Measurements from ENCODE around the gene FEM1B. TPM values are rescaled to one million over a fixed set of nuclear protein-coding genes. Genes with fewer than 3 reads are reported as not detected.

The FEM1B gene
- total and polyA plus RNA-seq, 2 donors (not counting 3 experiments of a cell fraction or from before 2014, with no cell fraction given) = 11.1 to 33.2 TPM

DNA sequence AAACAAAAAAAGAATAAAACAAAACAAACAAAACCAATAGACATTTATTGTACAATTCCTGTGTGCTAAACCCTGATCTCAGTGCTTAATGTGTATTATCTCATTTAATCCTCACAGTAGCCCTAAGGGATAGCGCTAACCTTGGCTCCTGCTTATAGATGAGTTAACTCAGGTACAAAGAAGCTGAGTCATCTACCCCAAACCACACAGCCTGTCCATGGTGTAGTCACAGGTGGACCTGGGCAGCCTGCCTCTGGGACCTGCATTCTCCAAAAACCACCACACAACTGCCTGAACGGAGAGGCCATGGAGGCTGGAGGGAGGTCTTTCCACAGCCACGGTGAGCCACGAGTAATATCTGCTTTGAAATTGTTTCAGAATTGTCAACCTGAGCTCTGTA, 42.5 kb upstream of the FEM1B start:
- H3K27me3 ChIP-seq (ENCODE audit: control insufficient read depth in 2 of 2, insufficient read depth in 2 of 2, low read length in 2 of 2) = no peaks in the 10 kb centered on the region
- H3K4me2 ChIP-seq (ENCODE audit: insufficient read depth, low read length) = no peak overlapping the region
- no peak overlapping the region for H2AFZ ChIP-seq (ENCODE audit: low read depth, low read length)
- H3K4me3 ChIP-seq (replicated peaks in 1 of 3; ENCODE audit: insufficient read depth in 1 of 3, low read depth in 1 of 3, low read length in 3 of 3) = no peak overlapping the region
- BruUV-seq (replicated peaks) = no TSS peak
- dilution Hi-C loops (cut with MboI; ENCODE audit: extremely low pct_ligation_motif_present, low sequenced_read_pairs) (no loop called here), intact Hi-C loops (cut with micrococcal nuclease) (no loop called here)
- DNase-seq (ENCODE audit: low read depth, low spot score) (no peak), FAIRE-seq (no peak)
- no peak overlapping the region for H3K27ac ChIP-seq (ENCODE audit: insufficient read depth, low read depth, low read length)
- POLR2A ChIA-PET = no interaction called here
- TF ChIP-seq POLR2AphosphoS5 (IDR thresholded peaks at IDR 0.05; ENCODE audit: insufficient read depth, low read depth, low read length) = no peak
- TF ChIP-seq, protein P1, sequence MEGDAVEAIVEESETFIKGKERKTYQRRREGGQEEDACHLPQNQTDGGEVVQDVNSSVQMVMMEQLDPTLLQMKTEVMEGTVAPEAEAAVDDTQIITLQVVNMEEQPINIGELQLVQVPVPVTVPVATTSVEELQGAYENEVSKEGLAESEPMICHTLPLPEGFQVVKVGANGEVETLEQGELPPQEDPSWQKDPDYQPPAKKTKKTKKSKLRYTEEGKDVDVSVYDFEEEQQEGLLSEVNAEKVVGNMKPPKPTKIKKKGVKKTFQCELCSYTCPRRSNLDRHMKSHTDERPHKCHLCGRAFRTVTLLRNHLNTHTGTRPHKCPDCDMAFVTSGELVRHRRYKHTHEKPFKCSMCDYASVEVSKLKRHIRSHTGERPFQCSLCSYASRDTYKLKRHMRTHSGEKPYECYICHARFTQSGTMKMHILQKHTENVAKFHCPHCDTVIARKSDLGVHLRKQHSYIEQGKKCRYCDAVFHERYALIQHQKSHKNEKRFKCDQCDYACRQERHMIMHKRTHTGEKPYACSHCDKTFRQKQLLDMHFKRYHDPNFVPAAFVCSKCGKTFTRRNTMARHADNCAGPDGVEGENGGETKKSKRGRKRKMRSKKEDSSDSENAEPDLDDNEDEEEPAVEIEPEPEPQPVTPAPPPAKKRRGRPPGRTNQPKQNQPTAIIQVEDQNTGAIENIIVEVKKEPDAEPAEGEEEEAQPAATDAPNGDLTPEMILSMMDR (IDR thresholded peaks at IDR 0.05; ENCODE audit: extremely low read depth in 1 of 2, insufficient read depth in 1 of 2, low read depth in 1 of 2, low read length in 2 of 2) = no peak
- TF ChIP-seq EZH2 (IDR thresholded peaks at IDR 0.05; ENCODE audit: borderline replicate concordance, low read depth, low read length, severe bottlenecking) = no peak
- TF ChIP-seq MYC (IDR thresholded peaks at IDR 0.05; ENCODE audit: low read depth, low read length) = no peak
- TF ChIP-seq JUN (IDR thresholded peaks at IDR 0.05; ENCODE audit: borderline replicate concordance, insufficient read depth, insufficient read length, low read depth) = no peak
- no peak for TF ChIP-seq GATA2 (IDR thresholded peaks at IDR 0.05; ENCODE audit: insufficient read depth, insufficient read length, low read depth, low read length)
- TF ChIP-seq, protein P2, sequence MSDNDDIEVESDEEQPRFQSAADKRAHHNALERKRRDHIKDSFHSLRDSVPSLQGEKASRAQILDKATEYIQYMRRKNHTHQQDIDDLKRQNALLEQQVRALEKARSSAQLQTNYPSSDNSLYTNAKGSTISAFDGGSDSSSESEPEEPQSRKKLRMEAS (IDR thresholded peaks at IDR 0.05; ENCODE audit: insufficient read depth, insufficient read length) = no peak
- no peak for TF ChIP-seq POLR2A (IDR thresholded peaks at IDR 0.05; ENCODE audit: low read depth, low read length)
- TF ChIP-seq FOS (IDR thresholded peaks at IDR 0.05; ENCODE audit: borderline replicate concordance, insufficient read depth, low read length) = no peak
- H4K20me1 ChIP-seq (replicated peaks; ENCODE audit: control insufficient read depth, extremely low read depth, insufficient read depth, low read length) = no peaks in the 10 kb centered on the region
- no peaks in the 10 kb centered on the region for H3K79me2 ChIP-seq (ENCODE audit: control insufficient read depth, insufficient read depth, low read length)
- no peak overlapping the region for H3K9ac ChIP-seq (replicated peaks; ENCODE audit: extremely low read depth, insufficient read depth, low read length)
- no peaks in the 10 kb centered on the region for H3K36me3 ChIP-seq (ENCODE audit: control insufficient read depth in 2 of 2, extremely low read depth in 1 of 2, insufficient read depth in 2 of 2, low read length in 2 of 2)
- H3K9me3 ChIP-seq (replicated peaks; ENCODE audit: control insufficient read depth, insufficient read depth, low read length) = no peaks in the 10 kb centered on the region
- CTCF ChIA-PET = interaction anchor here (1.1 to 2.5 kb wide), 2 partner anchors 18 to 71 kb away, joined by 3 to 8 read pairs; no protein-coding TSS in a partner anchor
- peaks cover 2% of the 10 kb centered on the region for H3K4me1 ChIP-seq (ENCODE audit: control insufficient read depth, extremely low read depth, insufficient read depth, low read length)
- H3K9me1 ChIP-seq (replicated peaks; ENCODE audit: control insufficient read depth, extremely low read depth, insufficient read depth, low read length) = no peaks in the 10 kb centered on the region
